GM12878 (cell line): ENCODE measurements around the gene REST. TPM values are rescaled to one million over a fixed set of nuclear protein-coding genes. Genes with fewer than 3 reads are reported as not detected.

Experiments used
- ATAC-seq: fragments of 200-7000 bp; cut with Tn5 transposase; 3 replicates; pipeline ENCODE4 v1.9.1; 2020; ENCODE audit warnings: mild to moderate bottlenecking, moderate library complexity
- BruUV-seq: library from RNA; stranded (reverse); fragments of 400-500 nt; replicated peaks from 2 replicates; lab custom pipeline; 2021; lab: Mats Ljungman, UMichigan
- CTCF ChIA-PET: fragments of 300-600 bp; sonication (Branson Sonifier 250); formaldehyde crosslinking; extraction: SDS; loops from one replicate; lab custom pipeline; 2021; ENCODE audit warnings: inconsistent platforms; lab: Yijun Ruan, JAX
- POLR2A ChIA-PET: fragments of 350-600 bp; formaldehyde crosslinking; extraction: SDS; loops from one replicate; lab custom pipeline; 2021; ENCODE audit warnings: inconsistent platforms; lab: Charles Lee
- RAD21 ChIA-PET: fragments of 300-600 bp; sonication (Branson Sonifier 250); formaldehyde crosslinking; loops from one replicate; lab custom pipeline; 2023; ENCODE audit warnings: antibody characterized with exemption; ENCODE audit not compliant: unreplicated experiment; lab: Charles Lee
- SMC1A ChIA-PET: fragments of 300-600 bp; sonication (Branson Sonifier 250); formaldehyde crosslinking; loops from one replicate; lab custom pipeline; 2023; ENCODE audit not compliant: unreplicated experiment, uncharacterized antibody; lab: Charles Lee
- DNase-seq: peaks from one replicate; pipeline ENCODE4 v3.0.0-alpha.2; 2011; ENCODE audit warnings: low read depth, low spot score
- FAIRE-seq: peaks from 3 replicates; lab custom pipeline; 2011; peaks lifted over from hg19 to GRCh38; lab: Jason Lieb, UNC
- H2AFZ ChIP-seq: 2 replicates; pipeline ENCODE4 v1.6.0; 2011; ENCODE audit warnings: low read depth, low read length, control low read depth; ENCODE audit not compliant: control insufficient read depth
- H3K27ac ChIP-seq: 2 replicates; pipeline ENCODE4 v1.5.1; 2011; ENCODE audit warnings: control low read depth; ENCODE audit not compliant: control insufficient read depth, insufficient read depth
- H3K27me3 ChIP-seq, 2 experiments: replicated peaks in 1 of 2; 2 replicates each; pipeline versions ENCODE4 v1.6.0 to v1.6.1; 2011; ENCODE audit warnings: low read length in 1 of 2; ENCODE audit not compliant: control insufficient read depth in 2 of 2, insufficient read depth in 2 of 2
- H3K36me3 ChIP-seq, 2 experiments: 2 replicates each; pipeline ENCODE4 v1.5.1; 2011; ENCODE audit warnings: low read length in 1 of 2; ENCODE audit not compliant: control insufficient read depth in 2 of 2, insufficient read depth in 2 of 2
- H3K4me1 ChIP-seq: 2 replicates; pipeline ENCODE4 v1.6.1; 2011; ENCODE audit warnings: mild to moderate bottlenecking, low read length, moderate library complexity, mixed read lengths; ENCODE audit not compliant: control insufficient read depth, insufficient read depth
- H3K4me2 ChIP-seq: 2 replicates; pipeline ENCODE4 v1.6.0; 2011; ENCODE audit warnings: control low read depth; ENCODE audit not compliant: control insufficient read depth, insufficient read depth
- H3K4me3 ChIP-seq: fragments of 200-600 bp; sonication (generic); 2 replicates; pipeline ENCODE4 v1.5.1; 2016
- H3K79me2 ChIP-seq: 2 replicates; pipeline ENCODE4 v1.6.0; 2011; ENCODE audit warnings: low read length; ENCODE audit not compliant: control insufficient read depth, insufficient read depth
- H3K9ac ChIP-seq: 2 replicates; pipeline ENCODE4 v1.8.0; 2011; ENCODE audit warnings: low read length, control low read depth, mixed read lengths; ENCODE audit not compliant: control insufficient read depth, insufficient read depth
- H3K9me3 ChIP-seq: replicated peaks from 3 replicates; pipeline ENCODE4 v1.5.1; 2011; ENCODE audit warnings: mild to moderate bottlenecking, low read length; ENCODE audit not compliant: control insufficient read depth, insufficient read depth
- H4K20me1 ChIP-seq: 2 replicates; pipeline ENCODE4 v1.6.0; 2011; ENCODE audit not compliant: control insufficient read depth, insufficient read depth
- ATF2 ChIP-seq: IDR thresholded peaks from 2 replicates; pipeline ENCODE4 v1.6.1; 2012; ENCODE audit warnings: low read length, inconsistent platforms
- BCLAF1 ChIP-seq: fragments of 450-650 bp; IDR thresholded peaks from 2 replicates; pipeline ENCODE4 v1.6.1; 2017; ENCODE audit warnings: antibody characterized with exemption, mild to moderate bottlenecking, moderate library complexity
- CHD4 ChIP-seq: fragments of 200-600 bp; sonication (generic); IDR thresholded peaks from 2 replicates; pipeline ENCODE4 v1.6.1; 2016; ENCODE audit warnings: mild to moderate bottlenecking
- EED ChIP-seq: sonication (generic); IDR thresholded peaks from 2 replicates; pipeline ENCODE4 v1.6.1; 2016; ENCODE audit warnings: antibody characterized with exemption, low read depth
- EP300 ChIP-seq, 2 experiments: fragments of 150-350 bp in 1 of 2; IDR thresholded peaks; 2 replicates each; pipeline ENCODE4 v1.6.1; 2011 to 2012; ENCODE audit warnings: low read depth in 2 of 2, low read length in 2 of 2, borderline replicate concordance in 1 of 2, improper control_type of control experiment in 1 of 2, inconsistent platforms in 1 of 2; ENCODE audit not compliant: control insufficient read depth in 1 of 2
- HSF1 ChIP-seq: fragments of 150-350 bp; IDR thresholded peaks from 2 replicates; pipeline ENCODE4 v1.6.1; 2014; ENCODE audit warnings: mild to moderate bottlenecking, low read depth, low read length
- IRF4 ChIP-seq: IDR thresholded peaks from 2 replicates; pipeline ENCODE4 v1.6.1; 2011; ENCODE audit warnings: low read depth, low read length
- JUNB ChIP-seq: IDR thresholded peaks from 2 replicates; pipeline ENCODE4 v1.6.1; 2016; ENCODE audit warnings: antibody characterized with exemption, mild to moderate bottlenecking
- NFIC ChIP-seq: IDR thresholded peaks from 2 replicates; pipeline ENCODE4 v1.6.1; 2012; ENCODE audit warnings: low read depth, mild to moderate bottlenecking, inconsistent platforms, low read length, moderate library complexity
- RUNX3 ChIP-seq: IDR thresholded peaks from 2 replicates; pipeline ENCODE4 v1.6.1; 2012; ENCODE audit warnings: low read length, inconsistent platforms
- SKIL ChIP-seq: fragments of 450-650 bp; IDR thresholded peaks from 2 replicates; pipeline ENCODE4 v1.6.1; 2017; ENCODE audit warnings: mild to moderate bottlenecking, low read depth, inconsistent platforms; ENCODE audit not compliant: poor library complexity, severe bottlenecking
- SPI1 ChIP-seq: IDR thresholded peaks from 2 replicates; pipeline ENCODE4 v1.6.1; 2011; ENCODE audit warnings: low read depth, mild to moderate bottlenecking, low read length, moderate library complexity, borderline replicate concordance; ENCODE audit not compliant: insufficient read depth
- SREBF2 ChIP-seq: IDR thresholded peaks from 2 replicates; pipeline ENCODE4 v1.6.1; 2012; ENCODE audit warnings: mild to moderate bottlenecking, low read length
- ZNF274 ChIP-seq: IDR thresholded peaks from one replicate; pipeline ENCODE4 v1.8.0; 2011; ENCODE audit not compliant: insufficient read length, insufficient read depth
- ZNF384 ChIP-seq: IDR thresholded peaks from 2 replicates; pipeline ENCODE4 v1.6.1; 2012; ENCODE audit warnings: low read depth, mild to moderate bottlenecking, low read length, improper control_type of control experiment, borderline replicate concordance
- ZZZ3 ChIP-seq: IDR thresholded peaks from 2 replicates; pipeline ENCODE4 v1.6.1; 2011; ENCODE audit warnings: low read depth; ENCODE audit not compliant: control insufficient read depth, insufficient read length
- WGBS: methylation state at CpG from one replicate; pipeline ENCODE4 v1.1.6; 2016; ENCODE audit warnings: low lambda C conversion rate; ENCODE audit not compliant: insufficient replicate concordance, insufficient coverage; ENCODE audit errors: missing lambda C conversion rate; 5-methylcytosine and 5-hydroxymethylcytosine counted together
- in situ Hi-C: fragments of 300-500 bp; cut with MboI; formaldehyde crosslinking; loops from 9 replicates; pipeline ENCODE4 v1.14.3; 2018; ENCODE audit warnings: mixed read lengths
- intact Hi-C: fragments of 100-400 bp; cut with micrococcal nuclease; formaldehyde crosslinking; loops from one replicate; pipeline ENCODE4 v1.14.2; 2022; ENCODE audit not compliant: unreplicated experiment
- polyA plus RNA-seq, 11 experiments: library from polyadenylated mRNA; depleted of rRNA in 4 of 11; unstranded in 6 of 11; stranded (reverse) in 5 of 11; fragments of >200 nt; fragmentation: Nextera tagmentation in 4 of 11; fragmentation: Illumina TruSeq in 1 of 11; extraction: Ambion mirVana in 4 of 11; extraction: Trizol in 1 of 11; gene quantifications; 1 replicate in 1 of 11; 2 replicates in 10 of 11; pipeline versions ENCODE4 v1.2.1 to v1.2.3, GENCODE V29; 2011 to 2016; ENCODE audit warnings: inconsistent platforms in 2 of 11, missing spikeins in 2 of 11, low read depth in 1 of 11
- total RNA-seq, 4 experiments: library from RNA; depleted of rRNA in 3 of 4; stranded (reverse); fragments of >200 nt in 3 of 4; fragmentation: Illumina TruSeq in 1 of 4; extraction: Trizol in 1 of 4; gene quantifications; 2 replicates each; pipeline versions ENCODE4 v1.2.1 to v1.2.3, GENCODE V29; 2013 to 2021

The REST gene
- total and polyA plus RNA-seq, 10 of the 15 experiments (the other 5 are each of a cell fraction or from before 2014, with no cell fraction given), result 3.7 to 36.3 (median 20.4) TPM

- no peaks in the 10 kb centered on the region for H3K36me3 ChIP-seq
- no peak for DNase-seq
- no peak overlapping the region for H3K9ac ChIP-seq
- BruUV-seq, result no TSS peak
- H3K4me1 ChIP-seq, result peaks cover 22% of the 10 kb centered on the region
- no peak overlapping the region for H2AFZ ChIP-seq
- intact Hi-C loops, result loop anchor here (5.0 kb wide), 1 partner anchor 47 kb away; the partner anchor contains the start of gene REST
- ATAC-seq, result peak; percentile 67
- FAIRE-seq, result no peak
- in situ Hi-C loops, result no loop called here
- H3K27me3 ChIP-seq, result no peaks in the 10 kb centered on the region
- WGBS, result 12% methylated on average over 3 of the region's 3 CpGs
- no peak overlapping the region for H3K4me3 ChIP-seq
- H3K4me2 ChIP-seq, result no peak overlapping the region
- ChIA-PET CTCF (interaction anchor here (1.6 kb wide), 1 partner anchor 24 kb away, joined by 8 read pairs; no protein-coding TSS in a partner anchor), SMC1A (interaction anchor here (1.2 to 2.2 kb wide), 3 partner anchors 9 to 51 kb away, joined by 3 to 6 read pairs (median 4); no protein-coding TSS in a partner anchor), POLR2A (interaction anchor here (0.7 kb wide), 1 partner anchor 317 kb away, joined by 3 read pairs; no protein-coding TSS in a partner anchor), RAD21 (interaction anchor here (1.2 kb wide), 1 partner anchor 117 kb away, joined by 3 read pairs; the partner anchor contains the start of gene NOA1)
- no peaks in the 10 kb centered on the region for H3K79me2 ChIP-seq
- H3K27ac ChIP-seq, result no peak overlapping the region
- no peaks in the 10 kb centered on the region for H3K9me3 ChIP-seq
- H4K20me1 ChIP-seq, result no peaks in the 10 kb centered on the region
- TF ChIP-seq NFIC (peak; percentile 68), SREBF2 (no peak), EED (0 out of 2 replicates have a peak, but pooled peaks have one; percentile 19), EP300 (IDR thresholded peaks at IDR 0.05; ENCODE audit: borderline replicate concordance in 1 of 2, control insufficient read depth in 1 of 2, low read depth in 2 of 2, low read length in 2 of 2) (0 out of 4 replicates have a peak, but pooled peaks of 1 of the 2 experiments have one; percentile 15), ATF2 (peak; percentile 36; the same call in 1 of the 2 replicates), ZNF384 (0 out of 2 replicates have a peak, but pooled peaks have one; percentile 42), HSF1 (no peak), CHD4 (no peak), SKIL (peak; percentile 35), ZZZ3 (no peak), BCLAF1 (no peak), ZNF274 (no peak), IRF4 (peak; percentile 79; the same call in 1 of the 2 replicates), JUNB (peak; percentile 95), SPI1 (no peak), RUNX3 (peak; percentile 71)
Observed at GRCh38 chr4:56860781-56861180, 46.9 kb upstream of the REST start.
